Endometrial microvascular endothelial cells (primary cell): ENCODE measurements around the gene LPCAT1. TPM values are rescaled to one million over a fixed set of nuclear protein-coding genes. Genes with fewer than 3 reads are reported as not detected.
"Not testable (repeated sequence)": the region's sequence is repeated elsewhere in the genome, so short reads cannot be mapped to it uniquely, and the experiment has no call there.

Experiments
- in situ Hi-C: cut with HindIII; loops from 2 replicates; pipeline ENCODE4 v1.10.0; 2017; ENCODE audit warnings: low sequenced_read_pairs, low pct_unique_long_range_greater_than_20kb; ENCODE audit errors: inconsistent ontology term
- total RNA-seq: library from RNA; depleted of rRNA; stranded (reverse); fragments of >200 nt; gene quantifications from one replicate; pipeline ENCODE4 v1.2.3, GENCODE V29; 2015; ENCODE audit errors: inconsistent ontology term

Gene LPCAT1
- total RNA-seq, 1 donor from 2014 or later, result 48.5 TPM

- in situ Hi-C loops, result no loop called here
These were observed 47.4 kb downstream of the LPCAT1 start for GRCh38 chr5:1476181-1476966.

GRCh38 chr5:1475544-1475900, 48.2 kb downstream of the LPCAT1 start:
- in situ Hi-C loops, result not testable (repeated sequence)

GRCh38 chr5:1474866-1475543, 48.8 kb downstream of the LPCAT1 start:
- in situ Hi-C loops, result no loop called here

- in situ Hi-C loops, result no loop called here
These were observed 49.4 kb downstream of the LPCAT1 start for GRCh38 chr5:1474183-1474839.

- in situ Hi-C loops, result no loop called here
These were observed 50.0 kb downstream of the LPCAT1 start for GRCh38 chr5:1473746-1474145.

- in situ Hi-C loops, result no loop called here
These were observed 50.7 kb downstream of the LPCAT1 start for GRCh38 chr5:1472964-1473628.

GRCh38 chr5:1471997-1472963, 51.5 kb downstream of the LPCAT1 start:
- in situ Hi-C loops, result no loop called here

GRCh38 chr5:1471240-1471853, 52.4 kb downstream of the LPCAT1 start:
- in situ Hi-C loops, result no loop called here

- in situ Hi-C loops, result no loop called here
These were observed 53.0 kb downstream of the LPCAT1 start for GRCh38 chr5:1470762-1471211.

GRCh38 chr5:1468629-1469527, 54.9 kb downstream of the LPCAT1 start:
- in situ Hi-C loops, result no loop called here

GRCh38 chr5:1468247-1468612, 55.5 kb downstream of the LPCAT1 start:
- in situ Hi-C loops, result no loop called here

GRCh38 chr5:1467341-1468246, 56.2 kb downstream of the LPCAT1 start:
- in situ Hi-C loops, result no loop called here

- in situ Hi-C loops, result no loop called here
These were observed 57.0 kb downstream of the LPCAT1 start for GRCh38 chr5:1466631-1467265.

- in situ Hi-C loops, result no loop called here
These were observed 57.7 kb downstream of the LPCAT1 start for GRCh38 chr5:1465966-1466471.

- in situ Hi-C loops, result no loop called here
These were observed 58.6 kb downstream of the LPCAT1 start for GRCh38 chr5:1465117-1465516.
